Stimulated activated CD8-positive, alpha-beta memory T cell treated with anti-CD3 and anti-CD28 coated beads, Interleukin-2, amount 100 ng/mL, for 1 hour (primary cell): ENCODE results near the gene C3orf18.
A peak's percentile ranks its signal among the peaks of the same experiment; 100 is the strongest.

Experiments used
- DNase-seq, 2 donors: peaks; one replicate each; pipeline ENCODE4 v3.0.0-alpha.2; 2020; ENCODE audit warnings: low read depth in 2 of 2

The C3orf18 gene

DNA sequence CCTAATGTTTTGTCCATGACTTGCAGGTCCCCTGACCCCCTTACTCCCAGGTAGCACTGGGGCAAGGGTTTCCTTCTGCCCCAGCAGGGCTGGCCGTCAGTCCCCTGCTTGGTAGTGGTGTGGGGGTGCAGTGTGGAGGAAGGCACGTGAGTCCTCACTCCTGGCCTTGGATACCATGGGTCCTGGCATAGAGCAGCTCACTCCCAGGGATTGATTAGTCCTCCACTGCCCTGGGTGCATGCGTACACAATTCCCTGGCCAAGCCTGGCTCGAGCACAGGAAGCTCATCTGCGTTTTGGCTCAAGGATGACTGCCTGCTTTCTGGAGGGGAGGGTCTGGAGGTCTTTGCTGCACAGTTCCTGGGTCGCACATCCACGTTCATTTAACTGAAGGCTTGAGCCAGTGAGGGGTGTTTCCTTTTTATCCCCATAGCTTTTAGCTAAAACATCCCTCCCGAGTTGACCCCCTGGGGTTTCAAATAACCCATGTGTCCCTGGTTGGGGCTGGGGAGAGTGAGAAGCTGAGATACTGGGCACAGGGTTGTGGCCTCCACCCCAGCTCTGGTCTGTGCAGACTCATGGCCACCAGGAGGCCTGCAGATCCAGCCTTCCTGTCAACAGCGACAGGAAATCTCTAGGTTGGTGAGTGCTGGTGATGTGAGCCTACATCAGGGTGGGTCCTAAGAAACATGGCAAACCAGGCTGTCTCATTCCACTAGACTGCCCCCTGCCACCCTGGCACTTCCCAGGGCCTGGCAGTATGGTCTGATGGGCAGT is 13.3 kb upstream of the C3orf18 start:
- DNase-seq, result no peak

- DNase-seq, result no peak
Measured at GRCh38 chr3:50577348-50577747, 9.8 kb upstream of the C3orf18 start.

DNA sequence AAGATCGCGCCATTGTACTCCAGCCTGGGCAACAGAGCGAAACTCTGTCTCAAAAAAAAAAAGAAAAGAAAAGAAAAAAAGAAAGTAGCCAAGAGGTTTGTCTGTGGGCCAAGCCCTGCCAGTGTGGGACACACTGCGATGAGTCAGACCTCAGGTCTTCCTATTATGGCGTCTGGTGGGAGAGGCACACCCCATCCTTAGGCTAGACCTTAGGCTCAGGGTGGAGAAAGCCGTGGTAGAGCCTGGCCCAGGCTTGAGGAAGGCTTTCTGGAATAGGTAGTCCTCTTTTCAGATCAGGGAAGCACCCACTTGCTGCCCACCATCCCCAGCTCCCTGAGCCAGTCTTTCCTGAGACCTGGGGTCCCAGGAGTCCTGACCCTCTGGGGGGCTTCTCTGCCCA is 7.8 kb upstream of the C3orf18 start:
- no peak for DNase-seq

- no peak for DNase-seq
Measured at GRCh38 chr3:50574444-50574831, 6.9 kb upstream of the C3orf18 start.

DNA sequence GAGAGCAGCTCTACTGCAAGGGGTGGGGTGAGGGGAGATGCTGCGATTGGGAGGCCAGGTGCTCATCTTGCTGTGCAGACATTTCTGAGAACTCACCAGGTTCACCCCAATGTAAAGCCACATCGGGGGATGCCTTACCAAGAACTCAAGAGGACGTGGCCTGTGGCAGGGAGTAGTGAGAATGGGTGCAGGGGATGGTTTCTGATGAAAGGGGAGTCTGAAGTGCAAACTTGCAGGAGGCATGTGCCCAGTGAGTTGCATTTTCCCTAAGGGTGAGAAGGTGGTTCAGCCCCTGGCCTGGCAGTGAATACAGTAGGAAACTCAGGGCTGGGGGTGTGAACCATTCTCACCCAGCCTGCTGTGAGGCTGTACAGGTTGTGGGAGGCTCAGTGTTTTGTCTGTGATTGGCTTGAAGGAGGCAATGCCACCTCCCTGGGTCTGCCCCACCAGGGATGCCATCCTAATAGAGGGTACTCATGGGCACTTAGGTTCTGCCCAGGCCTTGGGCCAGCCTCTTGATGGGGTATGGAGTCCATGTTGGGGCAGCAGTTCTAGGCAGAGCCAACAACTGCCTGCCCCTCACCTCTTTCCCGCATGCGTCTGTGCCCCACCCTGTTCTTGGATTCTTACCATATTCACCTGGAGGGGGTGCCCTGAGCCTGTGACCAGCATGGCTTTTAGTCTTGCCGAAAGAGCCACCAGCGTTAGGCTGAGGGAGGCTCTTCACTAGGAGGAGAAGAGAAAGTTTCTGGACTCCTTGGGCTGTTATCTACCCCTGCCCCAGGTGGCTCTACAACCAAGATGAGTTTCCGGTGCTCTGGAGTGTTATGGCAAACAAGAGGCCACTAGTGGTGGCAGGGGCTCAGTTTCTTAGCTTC is 6.3 kb upstream of the C3orf18 start:
- peak; percentile 45 to 51 for DNase-seq

GRCh38 chr3:50572801-50573371 is 5.3 kb upstream of the C3orf18 start:
- DNase-seq, result no peak

- peak; percentile 64 to 67 for DNase-seq
Measured at GRCh38 chr3:50572158-50572557, 4.6 kb upstream of the C3orf18 start.

- DNase-seq, result no peak
Measured at GRCh38 chr3:50571486-50571885, 3.9 kb upstream of the C3orf18 start.

- no peak for DNase-seq
Measured at GRCh38 chr3:50570508-50571279, 3.1 kb upstream of the C3orf18 start.

DNA sequence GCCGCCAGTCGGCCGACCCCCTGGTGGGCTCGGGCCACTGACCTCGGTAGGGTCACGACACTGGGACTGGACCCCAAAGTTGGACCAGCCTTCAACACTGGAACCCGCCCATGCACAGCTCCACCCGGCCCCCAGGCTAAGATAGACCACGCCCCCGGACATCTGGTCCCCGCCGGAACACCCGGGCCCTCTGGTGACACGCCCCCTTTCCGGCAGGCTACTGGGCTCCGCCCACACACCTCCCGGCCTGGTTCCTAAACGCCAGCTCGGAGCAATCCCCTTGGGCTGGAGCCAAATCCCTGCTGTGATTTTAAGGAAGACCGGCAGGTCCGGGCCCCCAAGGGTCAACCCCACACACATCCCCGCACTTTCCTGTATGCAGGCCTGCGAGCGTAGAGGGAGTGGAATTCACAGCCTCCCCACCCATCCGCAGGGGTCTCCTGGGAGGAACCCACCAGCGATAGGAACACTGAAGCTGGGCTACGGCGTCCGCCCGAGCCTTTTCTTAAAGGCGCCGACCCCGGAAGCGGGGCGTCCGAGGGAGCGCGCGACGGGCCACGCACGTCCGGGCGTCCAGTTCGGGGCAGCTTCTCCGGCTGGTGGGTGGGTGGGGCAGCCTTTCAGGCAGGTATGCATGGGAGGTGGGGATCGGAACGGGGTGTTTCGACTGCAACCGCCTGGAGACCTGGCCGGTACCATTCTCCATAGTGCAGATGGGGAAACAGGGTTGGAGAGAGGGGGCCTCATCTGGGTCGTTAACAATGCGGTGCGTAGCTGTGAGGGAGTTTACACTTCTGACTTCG is 1.6 kb upstream of the C3orf18 start, which contains the start of gene HEMK1:
TSS of gene HEMK1 (plus strand) at position 576 of the 803 bp plus-strand sequence. CDS start 1,583 bp downstream, outside the sequence.
- DNase-seq, result peak; percentile 78 to 91

GRCh38 chr3:50567011-50567385 is 549 bp downstream of the C3orf18 start:
- DNase-seq, result no peak

DNA sequence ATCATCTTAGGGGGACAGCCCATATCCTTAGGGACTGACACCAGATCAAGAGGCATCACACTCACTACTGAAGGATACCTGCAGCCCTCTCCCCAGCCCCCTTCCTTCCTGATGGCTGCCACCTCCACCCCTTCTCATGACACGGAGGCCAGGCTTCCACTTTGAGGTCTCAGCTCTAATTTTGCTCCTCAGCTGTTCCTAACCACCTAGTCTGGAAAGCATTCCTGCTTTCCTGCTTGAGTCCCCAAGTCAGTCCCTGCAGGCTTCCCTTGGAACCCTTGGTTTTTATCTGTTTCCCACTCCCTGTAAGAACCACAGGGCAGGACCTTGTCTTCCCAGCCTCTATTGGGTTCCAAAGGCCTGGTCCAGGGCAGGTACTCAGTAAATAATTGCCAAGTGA is 3.2 kb downstream of the C3orf18 start:
- no peak for DNase-seq

DNA sequence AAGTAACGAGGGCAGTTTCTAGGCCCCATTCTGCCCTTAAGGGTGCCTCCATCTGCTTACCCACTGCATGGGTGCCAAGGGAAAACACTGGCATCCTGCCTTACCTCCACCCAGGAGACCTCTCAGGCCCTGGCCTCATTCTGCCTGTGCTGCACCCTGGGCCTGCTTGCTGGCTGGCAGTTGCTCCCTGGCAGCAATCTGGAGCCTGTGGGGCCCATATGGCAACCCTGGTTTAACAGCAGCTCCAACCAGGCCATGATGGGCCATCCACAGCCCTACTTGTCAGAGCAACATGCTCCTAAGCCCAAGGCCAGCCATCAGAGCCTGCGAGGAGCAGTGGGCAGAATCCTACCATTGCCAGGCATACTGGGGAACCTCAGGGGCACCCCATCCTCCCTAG is 3.7 kb downstream of the C3orf18 start:
- DNase-seq, result no peak

DNA sequence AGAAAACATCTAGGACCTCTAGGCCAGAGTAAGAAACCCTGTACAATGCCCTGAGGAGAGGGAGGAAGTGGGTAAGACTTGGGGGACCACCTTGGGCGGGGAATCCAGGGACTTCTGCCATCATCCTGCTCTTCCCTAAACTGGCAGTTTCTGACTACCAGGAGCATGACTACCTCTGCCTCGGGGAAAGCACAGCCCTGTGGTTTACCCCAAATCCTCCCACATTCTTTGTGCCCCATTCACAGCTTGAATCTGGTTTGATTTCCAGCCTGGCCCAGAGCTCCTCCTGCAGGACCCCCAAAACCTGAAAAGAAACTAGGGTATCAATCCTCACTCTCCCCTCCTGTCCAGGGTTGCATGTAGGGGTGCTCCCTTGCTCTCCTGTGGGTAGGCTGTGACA is 4.7 kb downstream of the C3orf18 start:
- no peak for DNase-seq

DNA sequence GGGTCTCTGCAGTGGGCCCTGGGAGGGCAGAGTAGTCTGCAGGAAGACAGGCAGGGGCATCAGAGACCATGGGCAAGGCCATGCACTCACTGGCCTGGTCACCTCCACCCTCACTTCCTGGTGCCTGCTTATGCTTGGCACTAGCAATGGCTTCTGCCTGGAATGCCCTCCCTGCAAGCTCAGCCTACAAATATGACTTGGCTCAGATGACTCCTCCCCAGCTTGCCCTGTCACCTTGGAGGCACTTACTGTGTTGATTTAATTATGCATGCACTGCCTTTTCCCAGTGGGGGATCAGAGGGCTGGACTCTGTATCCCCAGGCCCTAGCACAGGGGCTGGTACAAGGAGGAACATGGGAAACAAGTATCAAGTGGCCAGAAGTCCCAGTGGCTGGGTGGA is 7.8 kb downstream of the C3orf18 start:
- DNase-seq, result no peak

DNA sequence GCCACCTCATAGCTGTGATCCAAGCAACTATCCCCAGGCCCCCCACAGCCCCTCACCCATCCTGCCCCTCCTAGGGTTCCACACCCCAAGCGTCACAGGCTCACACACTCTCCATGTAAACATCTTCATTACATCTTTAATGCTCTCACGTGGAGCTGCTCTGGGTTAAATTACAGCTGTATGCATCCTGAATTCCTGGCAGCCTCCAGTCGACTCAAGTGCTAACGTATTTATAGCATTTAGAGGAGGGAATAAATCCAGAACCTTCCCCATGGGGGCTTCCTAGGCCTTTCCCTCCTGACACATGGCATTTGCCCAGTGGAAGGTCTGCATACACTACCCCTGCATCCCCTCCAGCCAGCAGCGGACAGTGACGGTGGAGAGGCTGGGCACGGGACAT is 9.6 kb downstream of the C3orf18 start:
- DNase-seq, result no peak

DNA sequence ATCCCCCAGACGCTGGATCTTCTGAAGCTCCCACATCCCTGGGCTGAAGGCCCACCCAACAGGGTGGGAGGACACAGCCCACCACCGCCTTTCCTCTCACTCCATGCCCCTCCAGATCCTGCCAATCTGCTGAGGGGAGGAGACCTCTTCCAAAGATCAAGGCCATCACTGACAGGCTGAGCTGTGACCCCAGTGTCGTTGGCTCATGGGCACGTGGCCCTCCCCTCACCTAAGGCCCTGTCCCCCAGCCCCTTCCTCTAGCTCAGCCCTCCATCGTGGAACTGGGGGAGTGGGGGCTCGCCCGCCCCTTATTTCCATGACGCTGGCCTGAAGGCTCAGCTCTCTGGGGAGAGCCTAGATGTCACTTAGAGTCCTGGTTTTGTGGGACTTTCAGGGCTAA is 10.4 kb downstream of the C3orf18 start:
- no peak for DNase-seq

DNA sequence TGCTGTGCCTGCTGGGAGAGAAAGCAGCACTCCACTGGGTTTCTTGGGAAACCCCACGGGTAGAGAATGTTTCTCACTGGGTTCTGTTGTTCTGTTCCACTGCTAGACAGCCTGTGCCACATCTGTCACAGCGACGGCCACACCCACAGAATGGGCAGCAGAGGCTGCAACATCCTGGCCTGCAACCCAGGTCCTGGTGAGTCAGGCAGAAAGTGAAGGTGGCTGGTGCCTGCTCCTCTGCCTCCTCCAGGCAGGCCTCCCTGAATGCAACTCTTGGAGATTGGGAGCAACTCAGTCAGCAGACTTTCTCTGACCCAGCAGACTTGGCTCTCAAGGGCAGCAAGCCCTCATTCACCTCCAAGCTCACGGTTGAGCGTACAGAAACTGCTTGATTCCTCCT is 13.0 kb downstream of the C3orf18 start:
- DNase-seq, result no peak

DNA sequence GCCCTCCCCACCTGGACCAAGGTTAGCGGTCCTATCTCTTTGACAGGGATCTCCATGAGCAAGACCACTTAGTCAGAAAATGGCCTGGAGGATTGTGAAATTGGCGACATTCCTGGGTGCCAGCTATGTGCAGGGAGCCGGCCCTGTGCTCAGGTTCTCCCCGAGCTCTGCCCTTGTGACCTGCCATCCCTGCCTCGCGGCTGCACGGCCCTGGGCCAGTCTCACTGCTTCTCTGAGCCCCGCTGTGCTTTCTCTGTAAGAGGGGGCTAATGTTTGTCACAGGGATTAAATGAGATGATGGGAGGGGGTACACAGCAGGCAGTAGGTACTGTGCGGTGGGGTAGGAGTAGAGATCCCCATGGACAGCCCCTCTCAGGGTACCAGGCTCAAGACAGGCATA is 14.9 kb downstream of the C3orf18 start:
- no peak for DNase-seq

DNA sequence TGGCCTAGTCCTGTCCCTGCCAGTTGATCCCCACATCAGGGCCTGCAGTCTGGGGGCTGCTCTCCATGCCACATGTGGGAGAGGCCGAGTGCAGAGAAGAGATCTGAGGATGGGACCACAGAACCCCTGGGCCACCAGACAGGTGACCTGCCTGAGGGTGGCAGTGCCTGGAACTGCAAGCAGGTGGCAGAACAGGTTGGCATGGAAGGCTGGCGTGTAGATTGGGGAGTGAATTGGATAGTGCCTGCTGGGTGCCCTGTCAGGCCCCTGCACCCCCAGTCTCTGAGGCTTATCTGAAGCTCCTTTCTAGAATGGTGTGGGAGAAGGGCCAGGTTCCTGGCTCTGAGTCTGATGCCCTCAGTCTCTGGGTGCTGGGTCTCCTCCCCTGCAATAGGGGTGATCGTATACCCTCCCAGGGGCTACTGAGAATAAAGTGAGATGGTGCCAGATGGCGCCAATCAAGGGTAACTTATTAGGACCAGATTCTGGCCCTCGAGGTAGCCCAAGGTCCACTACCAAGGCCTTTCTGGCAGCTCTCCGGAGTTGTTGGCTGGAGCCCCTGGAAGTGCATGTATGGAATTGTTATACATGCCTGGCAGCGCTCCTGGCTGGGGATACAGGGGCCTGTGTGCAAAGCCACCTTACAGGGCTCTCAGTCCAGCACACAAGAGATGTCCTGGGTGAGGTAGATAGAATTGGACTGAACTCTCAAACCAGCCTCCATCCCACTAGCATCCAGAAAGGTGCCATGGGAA is 15.7 kb downstream of the C3orf18 start:
- no peak for DNase-seq
